NCI-H1436 treated with DMSO at 0.1 percent for 48 hours (cell line): Measurements from ENCODE around the gene TMCC1.
"Not testable (repeated sequence)": the region's sequence is repeated elsewhere in the genome, so short reads cannot be mapped to it uniquely, and the experiment has no call there.

Experiments
- DNase-seq: peaks from one replicate; lab custom pipeline; 2025; lab: John Stamatoyannopoulos, UW

TMCC1 gene

DNA sequence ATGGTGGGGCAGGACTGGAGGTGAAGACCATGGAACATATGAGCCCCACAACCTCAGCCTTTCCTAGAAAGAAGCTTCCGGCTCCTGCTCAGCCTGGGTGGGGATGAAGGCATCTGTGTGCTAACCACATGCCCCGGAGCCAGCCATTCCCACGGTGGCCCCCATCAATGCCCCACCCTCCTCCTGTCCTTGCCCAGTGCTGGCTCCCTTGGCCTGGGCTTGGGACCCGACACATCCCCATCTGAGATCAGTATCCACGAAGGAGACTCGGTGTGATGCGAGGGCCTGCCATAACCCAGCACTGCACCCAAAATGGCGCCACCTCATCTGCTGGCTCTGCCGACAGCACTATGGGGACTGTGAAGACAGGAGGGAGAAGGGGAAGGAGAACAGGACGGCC lies 270.6 kb downstream of the TMCC1 start:
- DNase-seq: no peak

DNA sequence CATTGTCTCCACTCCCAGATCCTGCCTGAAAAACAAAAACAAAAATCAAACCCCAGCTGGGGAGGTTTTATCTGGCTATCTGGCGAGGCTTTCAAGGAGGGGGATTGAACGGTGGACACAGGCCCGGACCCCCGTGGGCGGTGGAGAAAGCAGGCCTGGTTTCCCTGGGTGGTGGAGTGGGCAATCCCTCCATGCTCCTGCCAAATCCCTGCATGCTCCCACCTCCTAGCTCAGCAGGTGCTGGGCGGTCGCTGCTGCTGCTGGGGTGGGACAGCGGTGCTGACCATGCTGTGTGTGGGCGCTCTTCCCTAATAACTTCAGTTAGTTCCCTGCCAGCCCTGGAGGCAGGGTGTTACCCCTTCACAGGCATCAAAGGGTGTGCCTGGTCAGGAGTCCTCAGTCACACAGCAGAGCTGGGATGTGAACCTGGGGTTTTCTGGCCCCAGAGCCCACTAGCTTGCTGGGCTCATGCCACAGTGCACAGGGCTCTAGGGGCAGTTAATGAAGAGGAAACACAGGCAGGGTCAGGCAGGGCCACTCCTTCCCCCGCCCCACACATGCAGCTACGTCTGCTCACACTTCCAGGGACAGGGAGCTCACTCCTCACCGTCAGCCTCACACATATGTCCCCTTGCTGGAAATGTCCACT lies 271.2 kb downstream of the TMCC1 start:
- no peak for DNase-seq

DNA sequence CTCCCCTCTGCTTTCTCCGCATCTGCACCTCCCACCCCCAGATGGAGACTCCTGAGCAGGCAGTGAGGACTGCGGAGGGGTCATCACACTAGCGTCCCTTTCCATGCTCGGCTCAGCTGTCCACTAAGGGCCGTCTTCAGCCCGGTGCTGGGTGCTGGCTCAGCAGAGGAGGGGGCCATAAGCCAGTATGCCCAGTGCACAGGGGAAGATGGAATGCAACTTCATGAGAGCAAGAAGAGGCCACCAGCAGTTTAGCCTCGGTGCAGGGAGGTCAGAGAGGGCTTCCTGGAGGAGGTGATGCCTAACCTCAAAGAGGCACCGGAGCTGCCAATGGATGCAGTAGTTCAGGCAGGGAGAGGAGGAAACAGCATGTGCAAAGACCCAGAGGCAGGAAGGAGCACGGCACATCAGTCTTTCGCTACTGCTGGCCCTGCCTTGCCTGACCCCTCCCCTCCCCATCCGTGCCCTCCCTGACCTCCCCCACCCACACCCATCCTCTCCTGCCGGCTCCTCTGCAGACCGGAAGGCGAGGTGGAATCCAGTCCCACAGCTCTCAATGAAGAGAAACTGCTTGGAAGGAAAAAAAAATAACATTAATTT lies 271.8 kb downstream of the TMCC1 start:
- no peak for DNase-seq

DNA sequence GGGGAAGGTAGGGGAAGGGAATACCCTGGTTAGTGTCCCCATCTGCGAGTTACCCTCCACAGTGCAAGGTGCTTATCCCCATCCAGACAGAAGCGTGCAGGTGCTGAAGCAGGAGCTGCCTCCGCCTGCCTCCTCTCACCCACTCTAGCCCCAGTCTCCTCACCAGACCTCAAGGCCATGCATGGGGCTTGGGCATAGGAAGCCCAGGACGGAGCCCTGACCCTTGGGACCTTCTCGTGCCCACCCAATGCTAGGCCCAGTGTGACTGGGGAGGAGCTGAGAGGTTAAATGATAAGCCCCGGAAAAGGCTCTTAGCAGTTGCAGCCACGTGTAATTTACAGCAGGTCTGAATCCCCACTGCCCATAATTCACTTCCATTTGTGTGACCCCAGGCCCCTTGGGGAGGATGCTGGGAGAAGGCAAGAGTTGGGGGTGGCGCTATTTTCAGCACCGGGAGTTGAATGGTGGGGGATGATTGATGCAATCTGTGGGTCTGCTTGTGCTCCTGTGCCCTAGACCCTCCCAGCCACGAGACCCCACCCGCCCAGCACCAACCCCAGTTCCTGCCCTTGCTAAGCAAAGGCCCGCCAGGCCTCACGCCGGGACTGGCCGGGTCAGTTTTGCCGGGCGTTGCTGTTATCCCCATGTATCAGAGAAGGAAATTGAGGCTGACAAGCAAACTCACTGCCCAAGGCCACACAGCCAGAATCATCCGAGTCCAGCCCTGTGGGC lies 272.5 kb downstream of the TMCC1 start:
- DNase-seq: no peak

DNA sequence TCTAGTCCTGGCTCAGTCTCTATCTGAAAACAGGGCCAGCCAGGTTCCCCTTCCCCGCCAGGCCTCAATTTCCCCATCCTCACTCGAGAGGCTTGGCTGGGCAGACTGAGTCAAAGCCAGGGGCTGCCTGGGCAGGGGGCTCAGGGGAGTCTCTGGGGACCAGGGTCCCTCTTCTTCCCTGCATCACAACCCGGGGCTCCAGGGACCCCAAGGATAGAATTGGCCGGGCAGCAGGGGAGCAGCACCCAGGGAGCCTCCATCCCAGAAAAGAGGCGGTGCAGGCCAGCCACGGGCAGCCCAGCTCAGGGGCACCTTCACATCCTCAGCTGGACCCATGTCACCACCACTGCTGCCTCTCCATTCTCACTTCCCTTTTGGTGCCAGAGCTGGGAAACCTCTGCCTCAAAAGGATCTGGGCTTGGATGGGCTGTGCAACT lies 273.8 kb downstream of the TMCC1 start:
- no peak for DNase-seq

DNA sequence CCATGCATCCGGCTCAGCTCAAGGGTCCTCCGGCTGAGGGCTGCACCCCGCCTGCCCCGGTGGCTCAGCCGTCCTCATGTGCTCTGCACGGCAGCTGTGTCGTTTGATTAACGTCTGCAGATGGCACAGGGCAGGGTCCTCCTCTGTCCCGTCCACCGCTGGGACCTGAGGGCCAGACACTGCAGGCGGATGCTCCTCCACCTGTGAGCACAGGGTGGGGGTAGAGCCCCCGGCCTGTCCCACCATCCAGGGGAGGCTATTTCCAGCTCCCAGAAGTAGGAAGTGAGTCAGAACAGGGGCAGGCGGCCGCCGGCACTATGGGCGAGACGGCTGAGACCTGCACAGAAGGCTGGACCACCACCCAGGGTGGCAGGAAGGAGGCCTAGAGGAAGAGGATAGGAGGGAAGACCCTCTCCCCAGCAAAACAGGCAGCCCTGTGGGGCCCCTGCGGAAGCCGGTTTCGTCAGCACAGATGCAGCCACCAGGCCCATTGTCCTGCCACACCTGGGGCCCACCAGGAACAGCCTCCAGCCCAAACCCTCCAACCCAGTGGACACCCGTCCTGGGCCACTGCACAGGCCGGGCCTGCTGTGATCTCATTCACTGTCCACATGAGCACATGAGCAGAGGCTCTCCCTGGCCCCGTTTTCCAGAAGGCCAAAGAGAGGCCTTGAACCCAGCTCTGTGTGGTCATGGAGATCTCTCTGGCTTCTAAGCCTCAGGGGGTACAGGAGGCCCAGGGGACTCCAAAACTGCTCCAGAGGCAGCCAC lies 274.4 kb downstream of the TMCC1 start:
- DNase-seq: no peak

DNA sequence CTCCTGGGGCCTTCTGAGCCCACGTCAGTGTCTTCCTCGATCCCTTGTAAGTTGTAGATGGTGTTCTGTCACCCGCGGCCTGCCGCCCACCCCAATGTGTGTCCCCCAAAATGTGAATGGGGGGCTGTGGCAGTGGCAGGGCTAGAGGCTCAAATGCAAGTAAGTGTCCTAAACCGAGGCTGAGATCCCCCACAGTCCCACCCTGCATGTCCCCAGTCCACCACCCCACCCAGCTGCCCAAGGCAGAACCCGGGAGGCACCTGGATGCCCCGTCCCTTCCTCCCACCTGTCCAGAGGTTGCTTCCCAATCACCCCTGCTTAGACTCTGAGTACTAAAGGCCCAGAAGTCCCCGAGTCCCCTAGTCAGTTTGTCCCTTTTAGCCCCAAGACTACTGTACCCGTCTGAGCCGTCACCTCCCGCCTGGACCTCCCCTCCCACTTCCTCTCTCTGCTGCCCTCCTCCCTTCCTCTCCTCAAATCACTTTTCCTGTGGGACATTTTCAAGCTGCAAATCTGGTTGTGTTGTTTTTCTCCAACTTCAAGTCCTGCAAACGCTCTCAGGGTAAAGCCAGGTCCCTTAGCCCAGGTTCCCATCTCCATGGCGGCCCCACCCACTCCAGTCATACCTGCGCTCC lies 275.2 kb downstream of the TMCC1 start:
- DNase-seq: no peak

DNA sequence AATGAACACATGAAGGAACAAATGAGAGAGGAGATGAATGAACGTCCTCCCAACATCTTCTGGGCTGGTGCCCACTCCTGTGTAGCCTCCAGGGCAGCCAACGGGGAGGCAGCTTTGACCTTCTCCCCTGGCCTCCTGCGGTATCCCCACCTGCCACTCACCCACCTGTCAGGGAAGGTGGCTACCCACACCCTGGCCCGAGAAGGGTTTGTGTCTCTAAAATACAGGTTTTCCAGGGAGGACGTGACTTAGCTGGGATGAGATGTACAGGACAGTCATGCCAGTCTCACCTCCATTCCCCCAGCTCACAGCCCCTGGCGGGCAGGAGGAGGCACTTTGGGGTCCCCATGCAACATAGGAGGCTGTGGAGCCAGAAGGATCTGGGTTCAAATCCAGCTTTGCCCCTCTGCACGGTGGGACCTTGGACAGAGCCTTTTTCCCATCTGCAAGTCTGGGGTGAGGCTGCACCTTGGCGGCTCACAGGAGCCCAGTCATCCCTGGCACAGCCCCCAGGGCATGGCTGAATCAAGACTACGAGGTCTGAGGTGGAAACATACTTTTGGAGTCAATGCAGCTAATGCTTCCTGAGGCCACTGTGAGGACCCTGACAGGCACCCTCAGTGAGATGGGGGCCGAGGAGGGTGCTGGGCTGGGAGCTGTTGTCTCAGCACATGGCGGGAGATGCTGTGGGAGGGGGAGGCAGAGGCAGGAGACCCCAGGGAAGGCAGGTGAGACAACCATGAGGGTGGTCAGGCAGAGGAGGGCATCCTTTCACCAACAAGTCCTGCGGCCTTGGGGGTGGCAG lies 275.9 kb downstream of the TMCC1 start:
- no peak for DNase-seq

DNA sequence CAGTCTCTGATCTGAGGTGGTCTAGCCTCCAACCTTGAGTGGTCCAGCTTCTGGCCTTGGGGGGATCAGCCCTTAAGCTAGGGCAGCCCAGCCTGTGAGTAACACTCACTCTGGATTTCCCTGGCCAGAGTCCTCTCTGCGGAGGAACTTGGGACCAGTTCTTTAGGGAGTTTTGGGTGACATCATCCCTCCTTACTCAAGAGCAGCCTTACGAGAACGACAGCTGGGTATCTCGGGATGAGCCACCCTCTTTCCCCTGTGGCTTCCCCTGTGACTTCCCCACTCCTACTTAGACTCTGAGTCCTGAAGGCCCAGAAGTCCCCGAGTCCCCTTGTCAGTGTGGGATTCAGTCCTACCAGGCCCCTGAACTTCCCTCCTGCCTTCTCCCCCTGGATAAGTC lies 276.8 kb downstream of the TMCC1 start:
- no peak for DNase-seq

DNA sequence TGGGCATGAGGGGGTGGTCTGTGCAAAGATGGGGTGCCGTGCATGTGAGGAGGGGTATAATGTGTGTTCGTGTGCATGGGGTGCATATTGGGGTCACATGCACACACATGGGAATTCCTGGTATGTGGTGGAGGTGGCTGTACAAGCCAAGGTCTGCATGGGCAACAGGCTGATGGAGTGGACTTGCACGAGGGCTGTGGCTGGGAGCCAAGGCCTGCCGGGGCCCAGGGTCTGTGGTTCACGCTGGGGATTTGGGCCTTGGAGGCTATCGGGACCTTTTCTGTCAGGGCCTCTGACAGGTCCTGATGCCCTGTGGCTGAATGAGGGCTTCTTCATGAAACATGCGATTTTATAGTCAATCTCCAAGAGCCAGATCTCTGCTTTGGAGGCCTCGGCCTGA lies 277.2 kb downstream of the TMCC1 start:
- DNase-seq: no peak

DNA sequence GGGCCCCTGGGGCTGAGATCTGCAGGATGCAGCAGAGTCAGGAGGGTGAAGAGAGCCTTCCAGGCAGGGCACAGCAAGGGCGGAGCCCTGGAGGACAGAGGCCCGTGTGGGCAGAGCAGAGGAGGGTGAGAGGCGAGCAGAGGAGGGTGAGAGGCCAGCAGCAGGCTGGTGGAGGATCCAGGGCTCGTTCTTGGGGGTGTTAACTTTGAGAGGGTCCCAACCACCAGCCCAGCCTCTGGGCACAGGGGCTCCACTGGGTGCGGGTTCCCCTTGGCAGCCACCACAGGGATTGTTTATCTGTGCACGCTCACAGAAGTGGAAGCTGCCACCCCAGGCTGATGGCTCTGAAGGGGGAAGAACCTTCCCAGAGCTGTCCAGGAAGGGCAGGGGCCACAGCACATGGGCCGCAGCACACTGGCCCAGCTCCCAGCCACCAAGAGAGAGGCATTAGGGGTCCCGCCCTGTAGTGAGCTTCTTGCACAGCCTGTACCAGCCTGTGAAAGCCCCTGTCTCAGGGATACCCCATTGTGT lies 277.7 kb downstream of the TMCC1 start:
- no peak for DNase-seq

DNA sequence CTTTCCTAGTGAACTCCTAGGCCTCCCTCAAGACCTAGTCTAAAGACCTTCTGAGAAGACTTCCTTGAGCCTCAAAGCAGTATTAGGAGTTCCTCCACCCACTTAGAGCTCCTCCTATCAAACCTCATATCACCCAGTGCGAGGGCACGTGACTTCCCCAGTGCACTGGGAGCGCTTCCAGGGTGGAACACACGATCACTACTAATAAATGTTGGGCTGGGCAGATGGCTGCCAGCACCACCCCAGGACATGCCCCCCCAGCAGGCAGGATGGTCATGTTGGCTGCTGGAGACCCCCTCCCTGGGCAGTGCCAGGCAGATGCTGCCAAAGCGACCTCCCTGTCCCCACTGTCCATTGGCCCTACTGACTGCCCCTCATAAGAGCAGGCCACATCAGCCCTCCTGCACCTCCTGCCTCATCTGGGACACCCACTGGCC lies 278.6 kb downstream of the TMCC1 start:
- no peak for DNase-seq

DNA sequence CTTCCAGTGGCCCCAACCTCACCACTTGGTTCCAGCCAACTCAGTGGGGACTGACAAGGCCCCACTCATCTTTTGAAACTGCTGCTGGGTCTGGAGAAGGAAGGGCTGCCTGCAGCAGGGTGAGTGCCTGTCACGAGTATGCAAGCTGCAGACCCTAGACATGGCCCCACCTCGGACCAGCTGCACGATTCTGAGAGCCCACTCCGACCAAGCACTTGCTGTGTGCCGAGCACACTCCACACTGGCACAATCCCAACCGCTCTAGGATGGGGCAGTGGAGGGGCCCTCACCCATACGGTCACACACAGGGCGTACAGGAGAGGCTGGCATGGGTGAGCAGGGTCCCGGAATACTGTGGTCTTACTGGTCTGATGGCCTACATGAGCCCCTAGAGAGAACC lies 279.1 kb downstream of the TMCC1 start:
- no peak for DNase-seq

DNA sequence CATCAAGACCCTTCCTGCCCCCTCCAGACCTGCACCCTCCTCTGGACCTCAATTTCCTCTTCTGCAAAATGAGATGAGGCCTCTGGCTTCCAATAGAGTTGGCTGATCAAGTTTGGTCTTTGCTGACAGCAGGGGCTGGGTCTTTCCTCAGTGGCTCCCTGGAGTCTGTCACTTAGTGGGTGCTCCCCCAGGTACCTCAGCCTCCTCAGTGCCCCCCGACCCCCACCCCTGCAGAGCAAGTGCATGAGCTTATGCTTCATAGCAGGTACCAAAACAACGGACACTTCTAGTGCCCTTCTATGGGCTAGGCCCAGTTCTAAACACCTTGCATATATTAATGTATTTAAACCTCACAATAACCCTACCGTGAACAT lies 280.2 kb downstream of the TMCC1 start:
- no peak for DNase-seq

DNA sequence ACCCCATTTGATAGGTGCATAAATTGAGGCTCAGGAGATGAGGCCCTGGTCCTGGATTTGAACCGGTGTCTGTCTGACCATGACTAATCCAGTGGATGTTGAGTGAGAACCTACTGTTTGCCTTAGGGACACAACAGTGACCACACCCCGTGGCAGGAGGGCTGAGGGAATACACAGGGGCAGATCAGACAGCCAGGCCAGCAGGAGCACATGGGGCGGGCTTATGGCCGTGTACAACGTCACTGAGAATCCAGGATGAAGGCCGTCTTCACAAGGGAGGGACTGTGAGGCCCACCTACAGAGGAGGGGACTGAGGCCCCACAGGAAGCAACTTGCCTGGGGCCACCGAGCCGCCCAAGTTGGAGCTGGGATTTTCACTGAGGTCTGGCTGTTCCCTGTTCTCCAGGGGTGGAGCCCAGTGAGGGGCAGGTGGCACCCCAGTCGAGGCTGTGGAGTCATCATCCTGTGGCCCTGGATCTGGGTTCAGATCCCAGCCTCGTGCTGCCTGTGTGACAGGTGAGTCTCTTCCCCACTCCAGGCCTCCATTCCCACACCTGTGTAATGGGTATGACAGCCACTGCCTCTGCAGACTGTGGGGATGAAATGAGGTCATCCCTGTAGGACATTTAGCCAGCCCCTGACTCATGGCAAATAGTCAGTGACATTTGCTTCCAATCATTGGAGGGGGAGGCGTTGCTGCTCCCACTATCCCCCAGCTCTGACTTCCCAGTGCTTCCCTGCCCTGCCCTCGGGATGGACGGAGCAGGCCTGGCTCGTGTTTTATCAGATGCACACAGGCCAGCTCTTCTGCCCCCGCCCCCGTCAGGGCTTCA lies 280.8 kb downstream of the TMCC1 start:
- DNase-seq: no peak

DNA sequence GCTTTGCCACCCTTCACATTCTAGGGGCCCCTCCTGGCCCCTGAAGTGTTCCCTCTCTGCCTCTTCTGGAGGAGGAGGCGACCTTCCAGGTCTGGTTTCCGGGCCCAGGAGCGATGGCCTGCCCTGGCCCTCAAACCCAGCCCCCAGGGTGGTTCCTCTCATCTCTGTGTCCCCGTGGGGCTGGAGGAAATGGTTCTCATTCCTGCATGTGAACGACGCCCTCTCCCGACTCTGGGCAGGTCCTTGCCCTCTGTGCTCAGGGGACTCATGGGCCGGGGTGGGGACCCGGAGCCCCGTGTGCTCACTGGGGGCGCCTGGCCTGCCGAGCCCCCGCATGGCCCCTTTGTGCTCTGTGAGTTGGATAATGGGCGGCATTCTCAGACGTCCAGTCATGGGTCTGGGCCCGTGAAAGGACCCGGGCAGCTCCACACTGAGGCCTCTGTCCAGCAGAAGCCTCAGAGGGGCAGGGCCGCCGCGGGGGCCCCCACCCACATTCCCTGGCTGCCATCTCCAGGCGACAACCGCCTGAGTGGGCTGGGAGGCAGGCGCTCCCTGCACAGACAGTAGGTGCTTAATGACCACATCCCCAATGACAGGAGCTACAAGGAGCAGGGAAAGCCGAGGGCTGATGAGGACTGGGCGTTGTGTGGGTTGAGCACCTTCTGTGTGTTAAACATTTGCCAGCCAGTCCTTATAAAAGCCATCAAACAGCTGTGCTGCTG lies 281.5 kb downstream of the TMCC1 start:
- no peak for DNase-seq

DNA sequence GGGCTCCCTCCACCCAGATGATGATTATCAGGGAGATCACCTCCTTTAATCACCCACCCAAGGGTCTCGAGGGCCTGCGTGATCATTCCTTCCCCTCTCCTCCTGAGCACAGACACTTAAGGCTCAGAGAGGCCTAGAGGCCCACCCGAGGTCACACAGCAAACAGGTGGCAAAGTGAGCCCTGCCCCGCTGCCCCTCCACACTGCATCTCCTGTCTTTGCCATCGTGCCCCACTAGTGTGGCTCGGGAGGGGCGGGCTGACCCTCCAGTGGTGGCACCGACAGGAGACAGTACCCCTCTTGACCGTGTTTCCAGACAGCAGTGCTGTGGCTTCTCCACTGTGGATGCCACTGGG lies 282.1 kb downstream of the TMCC1 start:
- no peak for DNase-seq

DNA sequence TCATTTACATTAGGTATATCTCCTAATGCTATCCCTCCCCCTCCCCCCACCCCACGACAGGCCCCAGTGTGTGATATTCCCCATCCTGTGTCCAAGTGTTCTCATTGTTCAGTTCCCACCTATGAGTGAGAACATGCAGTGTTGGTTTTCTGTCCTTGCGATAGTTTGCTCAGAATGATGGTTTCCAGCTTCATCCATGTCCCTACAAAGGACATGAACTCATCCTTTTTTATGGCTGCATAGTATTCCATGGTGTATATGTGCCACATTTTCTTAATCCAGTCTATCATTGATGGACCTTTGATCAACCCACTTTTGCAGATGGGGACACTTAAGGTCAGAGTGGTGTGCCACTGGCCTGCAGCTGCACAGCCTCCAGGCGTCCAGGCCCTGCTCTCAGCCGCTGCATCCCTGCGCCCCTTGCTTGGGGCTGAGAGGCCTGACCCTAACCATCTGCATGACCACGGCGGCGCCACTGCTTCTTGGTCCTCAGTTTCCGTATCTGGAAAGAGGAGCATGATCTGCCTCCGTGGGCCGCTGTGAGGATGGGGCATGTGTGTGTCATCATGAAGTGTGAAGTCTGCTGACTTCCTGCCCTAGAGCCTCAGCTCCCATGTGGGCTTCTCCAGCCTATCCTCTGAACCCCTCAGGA lies 282.6 kb downstream of the TMCC1 start:
- DNase-seq: not testable (repeated sequence)

DNA sequence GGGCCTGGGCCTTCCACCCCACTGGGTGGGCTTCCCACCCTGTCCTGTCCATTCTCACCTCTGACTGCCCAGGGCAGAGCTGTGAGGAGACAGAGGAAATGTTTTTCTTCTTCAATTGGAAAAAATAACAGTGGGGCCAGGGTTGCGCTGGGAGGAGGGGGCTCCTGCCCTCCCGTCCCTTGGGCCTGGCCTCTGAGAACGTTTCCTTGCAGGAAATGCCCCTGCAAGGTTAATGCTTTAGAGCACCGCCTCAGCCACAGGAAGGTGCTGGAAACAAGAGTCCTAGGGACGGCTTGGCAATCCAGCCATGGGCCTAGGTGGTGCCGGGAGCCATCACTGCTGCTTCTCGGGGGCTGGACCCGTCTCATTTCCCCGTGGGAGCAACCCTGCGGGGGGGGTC lies 283.2 kb downstream of the TMCC1 start:
- DNase-seq: no peak
